ENCODE results near the gene FBXL14. TPM values are rescaled to one million over a fixed set of nuclear protein-coding genes. Genes with fewer than 3 reads are reported as not detected.

FBXL14 gene
- total RNA-seq, 1 donor from 2014 or later = 21.6 TPM

GRCh38 chr12:1634590-1635191 lies 40.3 kb upstream of the FBXL14 start:
- TF ChIP-seq, protein P1, sequence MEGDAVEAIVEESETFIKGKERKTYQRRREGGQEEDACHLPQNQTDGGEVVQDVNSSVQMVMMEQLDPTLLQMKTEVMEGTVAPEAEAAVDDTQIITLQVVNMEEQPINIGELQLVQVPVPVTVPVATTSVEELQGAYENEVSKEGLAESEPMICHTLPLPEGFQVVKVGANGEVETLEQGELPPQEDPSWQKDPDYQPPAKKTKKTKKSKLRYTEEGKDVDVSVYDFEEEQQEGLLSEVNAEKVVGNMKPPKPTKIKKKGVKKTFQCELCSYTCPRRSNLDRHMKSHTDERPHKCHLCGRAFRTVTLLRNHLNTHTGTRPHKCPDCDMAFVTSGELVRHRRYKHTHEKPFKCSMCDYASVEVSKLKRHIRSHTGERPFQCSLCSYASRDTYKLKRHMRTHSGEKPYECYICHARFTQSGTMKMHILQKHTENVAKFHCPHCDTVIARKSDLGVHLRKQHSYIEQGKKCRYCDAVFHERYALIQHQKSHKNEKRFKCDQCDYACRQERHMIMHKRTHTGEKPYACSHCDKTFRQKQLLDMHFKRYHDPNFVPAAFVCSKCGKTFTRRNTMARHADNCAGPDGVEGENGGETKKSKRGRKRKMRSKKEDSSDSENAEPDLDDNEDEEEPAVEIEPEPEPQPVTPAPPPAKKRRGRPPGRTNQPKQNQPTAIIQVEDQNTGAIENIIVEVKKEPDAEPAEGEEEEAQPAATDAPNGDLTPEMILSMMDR (IDR thresholded peaks at IDR 0.05) = no peak
- Mint-ChIP-seq H3K36me3 (ENCODE audit: low read depth) (no peaks in the 10 kb centered on the region), H3K27ac (no peak overlapping the region), H3K4me1 (peaks cover 17% of the 10 kb centered on the region), H3K27me3 (peaks cover 26% of the 10 kb centered on the region), H3K9me3 (no peaks in the 10 kb centered on the region), H3K4me3 (no peak overlapping the region)
- ATAC-seq (ENCODE audit: low read depth) = peak; percentile 57
- ChIA-PET CTCF (interaction anchor here (0.8 to 4.7 kb wide), 17 partner anchors 9 to 749 kb away, joined by 3 to 62 read pairs (median 5); no protein-coding TSS in a partner anchor), POLR2A (interaction anchor here (0.5 to 1.0 kb wide), 4 partner anchors 18 to 147 kb away, joined by 3 to 12 read pairs (median 4); no protein-coding TSS in a partner anchor)
- DNase-seq = peak; percentile 33
- intact Hi-C loops (cut with micrococcal nuclease) = loop anchor here (1.0 to 2.0 kb wide), 4 partner anchors 18 to 516 kb away; no protein-coding TSS in a partner anchor

DNA sequence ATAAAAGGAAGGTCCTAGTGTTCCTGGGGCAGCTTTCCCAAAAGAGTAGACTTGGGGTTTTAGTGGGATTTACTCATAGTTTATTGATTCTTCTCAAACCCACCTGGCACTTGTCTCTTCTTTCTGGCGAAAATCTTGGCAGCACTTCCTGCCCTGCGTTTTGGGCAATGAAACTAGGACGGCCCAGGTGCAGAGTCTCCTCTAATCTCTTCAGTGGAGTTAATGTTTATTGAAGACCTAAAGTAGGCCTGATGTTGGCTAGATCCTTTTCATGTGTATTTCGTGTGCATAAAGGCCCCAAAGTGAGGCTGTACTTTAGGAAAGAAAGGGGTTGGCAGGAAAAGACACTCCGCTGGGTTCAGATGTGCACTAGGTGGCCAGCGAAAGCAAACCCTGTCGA lies 39.8 kb upstream of the FBXL14 start:
- ATAC-seq (ENCODE audit: low read depth) (no peak), DNase-seq (no peak)
- no peak overlapping the region for H3K27ac Mint-ChIP-seq
- H3K4me3 Mint-ChIP-seq = no peak overlapping the region
- H3K9me3 Mint-ChIP-seq = no peaks in the 10 kb centered on the region
- intact Hi-C loops (cut with micrococcal nuclease) = loop anchor here (1.0 to 2.0 kb wide), 4 partner anchors 19 to 516 kb away; no protein-coding TSS in a partner anchor
- TF ChIP-seq, protein P1 (IDR thresholded peaks at IDR 0.05) = no peak
- ChIA-PET POLR2A (interaction anchor here (0.5 to 1.0 kb wide), 3 partner anchors 19 to 146 kb away, joined by 4 to 12 read pairs (median 4); no protein-coding TSS in a partner anchor), CTCF (interaction anchor here (0.9 to 4.7 kb wide), 14 partner anchors 10 to 525 kb away, joined by 3 to 62 read pairs (median 7); no protein-coding TSS in a partner anchor)
- H3K27me3 Mint-ChIP-seq = peaks cover 30% of the 10 kb centered on the region
- no peaks in the 10 kb centered on the region for H3K36me3 Mint-ChIP-seq (ENCODE audit: low read depth)
- H3K4me1 Mint-ChIP-seq = peaks cover 23% of the 10 kb centered on the region

- Mint-ChIP-seq H3K9me3 (no peaks in the 10 kb centered on the region), H3K36me3 (ENCODE audit: low read depth) (no peaks in the 10 kb centered on the region), H3K27me3 (peaks cover 33% of the 10 kb centered on the region), H3K4me3 (no peak overlapping the region), H3K27ac (no peak overlapping the region), H3K4me1 (peaks cover 24% of the 10 kb centered on the region)
- CTCF ChIA-PET = interaction anchor here (0.9 to 4.7 kb wide), 8 partner anchors 11 to 516 kb away, joined by 3 to 62 read pairs (median 12); no protein-coding TSS in a partner anchor
- intact Hi-C loops (cut with micrococcal nuclease) = no loop called here
- TF ChIP-seq, protein P1 (IDR thresholded peaks at IDR 0.05) = no peak
- no peak for ATAC-seq (ENCODE audit: low read depth)
- no peak for DNase-seq
- POLR2A ChIA-PET = no interaction called here
Observed at GRCh38 chr12:1633459-1633858, 39.1 kb upstream of the FBXL14 start.

- intact Hi-C loops (cut with micrococcal nuclease) = no loop called here
- peaks cover 24% of the 10 kb centered on the region for H3K4me1 Mint-ChIP-seq
- no peaks in the 10 kb centered on the region for H3K9me3 Mint-ChIP-seq
- H3K4me3 Mint-ChIP-seq = no peak overlapping the region
- H3K27me3 Mint-ChIP-seq = peaks cover 33% of the 10 kb centered on the region
- H3K36me3 Mint-ChIP-seq (ENCODE audit: low read depth) = no peaks in the 10 kb centered on the region
- DNase-seq = no peak
- no peak for ATAC-seq (ENCODE audit: low read depth)
- H3K27ac Mint-ChIP-seq = no peak overlapping the region
- TF ChIP-seq, protein P1 (IDR thresholded peaks at IDR 0.05) = no peak
- CTCF ChIA-PET = interaction anchor here (1.2 to 4.7 kb wide), 4 partner anchors 25 to 514 kb away, joined by 3 to 62 read pairs (median 5); no protein-coding TSS in a partner anchor
- POLR2A ChIA-PET = no interaction called here
Observed at GRCh38 chr12:1632702-1633101, 38.3 kb upstream of the FBXL14 start.

All from activated B cell treated with CpG ODN at 0.5 μM for 24 hours (primary cell).